ENCODE results near the gene COG6.
A peak's percentile ranks its signal among the peaks of the same experiment; 100 is the strongest.

Gene COG6

GRCh38 chr13:39676315-39676876 lies 20.9 kb downstream of the COG6 start:
- DNase-seq (ENCODE audit: low read depth, low spot score): peak; percentile 62

DNA sequence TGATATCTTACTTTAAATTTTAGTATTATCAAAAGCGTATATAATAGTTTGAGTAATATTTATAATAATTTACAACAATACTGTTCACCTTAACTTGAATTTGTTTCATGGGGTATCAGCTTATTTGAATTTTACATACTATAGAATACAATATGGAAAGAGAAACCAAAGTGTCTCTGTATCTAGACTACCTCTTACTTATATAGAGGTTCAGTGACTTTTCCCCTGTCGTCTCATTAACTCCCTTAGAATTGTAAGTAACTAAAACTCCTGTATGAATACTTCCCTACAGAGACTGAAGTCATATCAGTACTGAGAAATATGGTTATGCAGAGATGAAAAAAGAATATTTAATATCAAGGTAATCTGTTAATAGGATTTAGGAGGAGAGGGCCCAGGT lies 26.8 kb downstream of the COG6 start:
- no peak for DNase-seq (ENCODE audit: low read depth, low spot score)

GRCh38 chr13:39682788-39683187 lies 27.3 kb downstream of the COG6 start:
- DNase-seq (ENCODE audit: low read depth, low spot score): no peak

DNA sequence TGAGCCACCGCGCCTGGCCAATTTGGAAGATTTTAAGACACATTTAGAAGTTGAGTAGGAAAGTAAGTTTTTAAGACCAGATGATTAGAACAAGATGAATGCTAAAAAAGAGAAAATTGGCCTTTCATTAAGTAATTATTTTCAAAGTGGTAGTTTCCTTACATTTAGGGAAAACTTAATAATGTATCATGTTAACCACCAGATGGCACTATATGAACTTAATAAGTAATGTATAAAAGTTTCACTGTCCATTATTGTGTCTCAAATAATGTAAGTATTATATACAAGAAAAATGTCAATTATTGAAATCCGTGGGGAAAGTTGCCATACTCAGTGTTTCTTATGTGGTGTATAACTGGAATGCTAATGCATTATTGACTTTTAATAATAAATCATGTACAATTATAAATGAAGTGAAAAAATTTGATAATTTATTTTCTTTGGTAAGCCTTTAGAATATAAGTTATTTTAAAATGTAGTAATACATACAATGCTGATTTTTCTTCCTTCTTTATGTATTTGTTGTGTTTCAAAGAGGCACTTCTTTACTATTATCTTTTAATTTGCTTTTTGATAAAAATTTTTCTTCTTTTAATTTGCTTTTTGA lies 29.2 kb downstream of the COG6 start:
- DNase-seq (ENCODE audit: low read depth, low spot score): peak; percentile 40

- no peak for DNase-seq (ENCODE audit: low read depth, low spot score)
These were observed 30.2 kb downstream of the COG6 start for GRCh38 chr13:39685652-39686051.

GRCh38 chr13:39688278-39688677 lies 32.8 kb downstream of the COG6 start:
- no peak for DNase-seq (ENCODE audit: low read depth, low spot score)

DNA sequence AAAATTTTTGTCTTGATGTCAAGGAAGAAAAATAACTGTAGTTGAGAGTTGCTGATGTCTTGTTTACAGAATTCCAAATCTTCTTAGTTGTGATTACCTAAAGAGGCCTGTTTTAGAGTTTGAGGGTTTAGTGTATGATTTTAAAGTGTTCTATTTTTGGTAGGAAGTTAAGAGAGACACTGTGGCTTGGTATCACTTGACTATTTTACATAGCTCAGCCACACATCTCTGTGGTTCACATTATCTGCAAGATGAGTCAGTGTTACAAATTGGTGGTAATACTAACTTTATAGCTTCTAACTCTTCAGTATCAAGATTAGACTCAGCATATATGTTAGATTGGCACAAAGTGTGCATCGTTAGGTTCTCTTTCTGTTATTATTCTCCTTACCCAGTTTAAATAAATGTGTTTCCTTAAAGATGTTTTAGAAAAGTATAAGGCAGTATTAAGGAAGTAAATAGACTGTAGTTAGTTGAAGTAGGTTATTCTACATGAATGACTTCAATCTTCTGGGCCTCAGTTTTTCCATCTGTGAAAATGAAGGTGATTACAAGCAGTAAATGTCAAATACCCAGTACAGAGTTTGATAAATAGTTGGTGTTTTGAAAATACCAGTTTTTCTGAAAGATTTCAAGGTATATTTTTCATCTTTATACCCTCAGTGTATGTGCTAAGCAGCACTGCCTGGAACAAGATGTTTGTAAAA lies 33.4 kb downstream of the COG6 start:
- peak; percentile 14 for DNase-seq (ENCODE audit: low read depth, low spot score)

DNA sequence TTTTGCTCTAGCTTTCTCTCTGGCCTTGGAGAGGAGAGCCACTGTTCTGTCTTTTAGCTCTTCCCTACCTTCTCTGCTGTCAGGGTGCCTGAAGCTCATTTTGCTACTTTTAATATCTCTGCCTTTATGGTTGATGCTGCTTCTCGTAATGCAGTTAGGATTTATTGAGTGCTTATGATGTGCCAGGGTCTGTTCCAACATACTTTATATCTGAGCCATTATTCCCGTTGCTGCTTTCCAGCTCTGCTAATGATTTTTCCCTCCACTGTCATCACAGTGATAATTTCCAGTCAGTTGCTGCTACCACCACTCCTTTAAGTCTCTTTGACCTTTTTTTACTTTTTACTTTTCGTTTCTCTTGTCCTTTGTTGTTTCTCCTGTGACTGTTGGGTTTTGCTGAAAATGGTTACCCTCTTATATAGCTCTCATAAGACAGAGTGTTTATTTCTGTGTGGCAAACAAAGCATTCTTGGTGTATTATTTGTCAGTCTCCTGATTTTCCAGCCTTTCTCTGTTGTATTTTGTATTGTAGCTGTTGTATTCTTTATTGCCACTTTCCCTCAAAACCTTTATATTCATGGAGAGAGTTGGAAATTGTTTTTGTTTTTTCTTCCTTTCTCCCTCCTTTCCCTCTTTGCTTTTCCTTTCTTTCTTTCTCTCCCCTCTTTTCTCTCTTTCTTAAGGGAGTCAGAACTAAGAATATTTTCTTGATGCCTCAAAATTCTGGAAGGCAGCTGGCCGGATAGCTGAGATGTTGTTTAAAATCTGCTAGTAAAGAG lies 37.4 kb downstream of the COG6 start:
- no peak for DNase-seq (ENCODE audit: low read depth, low spot score)

DNA sequence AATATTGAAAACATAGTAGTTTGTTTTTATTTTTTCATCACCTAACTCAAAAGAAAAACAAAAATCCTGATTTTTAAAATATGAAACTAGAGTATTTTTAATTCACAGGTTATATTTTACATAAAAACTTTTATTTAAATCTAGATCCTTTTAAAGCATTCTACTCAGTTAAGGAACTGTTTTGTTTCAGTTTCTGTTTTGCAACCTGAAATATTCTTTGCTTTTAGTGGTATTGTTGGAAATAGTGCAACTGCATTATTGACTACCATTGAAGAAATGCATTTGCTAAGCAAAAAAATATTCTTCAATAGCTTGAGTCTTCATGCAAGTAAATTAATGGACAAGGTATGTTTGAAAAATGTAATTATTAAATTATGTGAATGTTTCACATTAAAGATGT lies 43.8 kb downstream of the COG6 start:
- DNase-seq (ENCODE audit: low read depth, low spot score): no peak

DNA sequence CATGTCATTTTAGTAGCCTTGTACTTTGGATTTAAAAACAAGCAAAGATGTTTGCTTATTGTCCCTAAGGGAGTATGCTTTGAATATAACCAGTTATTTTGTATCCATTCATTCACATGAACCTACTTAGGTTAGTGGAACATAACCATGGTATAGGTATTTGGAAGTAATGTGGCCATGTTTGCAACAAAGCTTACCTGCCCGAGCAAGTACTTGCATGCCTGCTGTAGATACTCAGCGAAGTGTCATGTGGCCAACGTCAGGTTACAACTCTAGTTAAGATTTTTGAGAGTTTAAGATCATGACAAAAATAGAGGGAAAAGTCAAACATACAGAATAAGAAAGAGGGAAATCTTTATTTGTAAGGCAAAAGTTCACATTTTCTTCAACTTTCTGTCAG lies 57.2 kb downstream of the COG6 start:
- no peak for DNase-seq (ENCODE audit: low read depth, low spot score)

GRCh38 chr13:39729156-39729555 lies 73.7 kb downstream of the COG6 start:
- DNase-seq (ENCODE audit: low read depth, low spot score): no peak

- DNase-seq (ENCODE audit: low read depth, low spot score): no peak
These were observed 79.5 kb downstream of the COG6 start for GRCh38 chr13:39734952-39735351.

- no peak for DNase-seq (ENCODE audit: low read depth, low spot score)
These were observed 81.6 kb downstream of the COG6 start for GRCh38 chr13:39737047-39737446.

- DNase-seq (ENCODE audit: low read depth, low spot score): no peak
These were observed 85.3 kb downstream of the COG6 start for GRCh38 chr13:39740761-39741160.

GRCh38 chr13:39748961-39749360 lies 93.5 kb downstream of the COG6 start:
- no peak for DNase-seq (ENCODE audit: low read depth, low spot score)

- DNase-seq (ENCODE audit: low read depth, low spot score): no peak
These were observed 94.1 kb downstream of the COG6 start for GRCh38 chr13:39749528-39749927.

DNA sequence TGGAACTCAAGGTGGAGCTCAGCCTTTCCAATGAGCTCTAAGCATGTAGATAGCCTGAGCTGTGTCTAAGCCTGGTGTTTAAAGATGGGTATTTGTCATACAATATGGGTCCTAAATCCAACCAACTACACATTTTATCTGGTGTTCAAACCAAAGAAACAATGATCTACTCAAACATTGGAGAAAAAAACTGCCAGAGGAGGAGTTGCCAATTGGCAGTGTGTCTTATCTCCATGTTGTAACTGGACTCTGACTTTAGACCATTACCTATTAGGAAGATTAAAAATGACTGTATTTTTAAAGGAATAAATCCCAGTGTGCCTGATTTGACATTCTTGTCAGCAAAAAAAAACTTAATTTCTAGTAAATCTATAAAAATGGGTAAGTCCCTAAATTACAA lies 96.3 kb downstream of the COG6 start:
- DNase-seq (ENCODE audit: low read depth, low spot score): no peak

GRCh38 chr13:39760521-39760920 lies 105.1 kb downstream of the COG6 start:
- no peak for DNase-seq (ENCODE audit: low read depth, low spot score)

GRCh38 chr13:39765801-39766463 lies 110.5 kb downstream of the COG6 start:
- DNase-seq (ENCODE audit: low read depth, low spot score): peak; percentile 79

GRCh38 chr13:39766464-39767158 lies 111.1 kb downstream of the COG6 start:
- peak; percentile 16 for DNase-seq (ENCODE audit: low read depth, low spot score)

GRCh38 chr13:39767791-39768517 lies 112.5 kb downstream of the COG6 start:
- no peak for DNase-seq (ENCODE audit: low read depth, low spot score)
